Psoas muscle (tissue), 8 donors: ENCODE data around the gene NOTCH2. TPM values are rescaled to one million over a fixed set of nuclear protein-coding genes. Genes with fewer than 3 reads are reported as not detected.

ENCODE experiments used
- ATAC-seq, 4 donors: fragments of 200-7000 bp; cut with Tn5 transposase; one replicate each; pipeline ENCODE4 v1.9.1; 2020; ENCODE audit warnings: moderate library complexity in 3 of 4, mild to moderate bottlenecking in 2 of 4
- DNase-seq, 2 donors: peaks; one replicate each; pipeline ENCODE4 v3.0.0-alpha.2; 2020
- H3K27ac ChIP-seq: fragments of 200-600 bp; one replicate; pipeline ENCODE4 v1.8.0; 2022
- H3K27me3 ChIP-seq, 3 donors: fragments of 200-600 bp in 1 of 3; one replicate each; pipeline versions ENCODE4 v1.6.1 to v1.8.0; 2013 to 2022; ENCODE audit warnings: low read length in 2 of 3, mild to moderate bottlenecking in 2 of 3, moderate library complexity in 1 of 3; ENCODE audit not compliant: insufficient read depth in 3 of 3
- H3K36me3 ChIP-seq, 2 donors: fragments of 200-600 bp in 1 of 2; one replicate each; pipeline versions ENCODE4 v1.6.1 to v1.8.0; 2013 to 2022; ENCODE audit warnings: low read depth in 1 of 2, mild to moderate bottlenecking in 1 of 2, moderate library complexity in 1 of 2; ENCODE audit not compliant: insufficient read depth in 1 of 2
- H3K4me1 ChIP-seq: fragments of 200-600 bp; one replicate; pipeline ENCODE4 v1.8.0; 2022
- H3K4me3 ChIP-seq: fragments of 200-600 bp; one replicate; pipeline ENCODE4 v1.8.0; 2022; ENCODE audit warnings: mild to moderate bottlenecking
- H3K9me3 ChIP-seq: fragments of 200-600 bp; one replicate; pipeline ENCODE4 v1.8.0; 2022
- CTCF ChIP-seq: fragments of 200-600 bp; IDR thresholded peaks from one replicate; pipeline ENCODE4 v1.8.0; 2022; ENCODE audit warnings: antibody characterized with exemption
- WGBS, 3 donors: extraction: QIAGEN DNeasy Blood & Tissue Kit; methylation state at CpG; one replicate each; pipeline versions ENCODE4 v1.1.6 to v1.1.7; 2013; 5-methylcytosine and 5-hydroxymethylcytosine counted together
- intact Hi-C, 2 donors: fragments of 100-400 bp; cut with DNase I; formaldehyde crosslinking; loops; one replicate each; pipeline versions ENCODE4 v1.11.0 to v1.14.2; 2022
- polyA plus RNA-seq, 3 donors: library from polyadenylated mRNA; stranded (reverse); fragments of 200-250 nt; gene quantifications; one replicate each; pipeline ENCODE4 v1.2.3, GENCODE V29; 2013
- total RNA-seq, 4 donors: library from RNA; stranded (reverse); fragmentation: NEBNext Ultra II Directional in 2 of 4; extraction: Animal tissue kit (Norgen Biotek cat#: 25700) in 2 of 4; gene quantifications; one replicate each; pipeline versions ENCODE4 v1.2.1 to v1.2.4, GENCODE V29; 2021 to 2023
- donor health status: healthy with polysubstance abuse.
- donor health status: DM: no; HTN: no; CAD: no; lungs with moderate emphysema.
- donor health status: Bipolar disorder and iron deficiency.
- donor health status: healthy.
- donor health status: DM: yes; HTN: yes; CAD: no.
- donor health status: DM: no; HTN: no; CAD: no.
- donor health status: DM: no; HTN: no; CAD: no.
- donor health status: DM: yes; HTN: yes; CAD: no.

Gene NOTCH2
- total and polyA plus RNA-seq, 7 donors = 2.1 to 19.7 (median 15.4) TPM

GRCh38 chr1:119895102-119895501 is 174.4 kb downstream of the NOTCH2 start:
- Histone ChIP-seq H3K4me3 (no peak overlapping the region), H3K36me3 (no peaks in the 10 kb centered on the region), H3K27ac (no peak overlapping the region), H3K27me3 (peaks cover 0 to 7% (median 3%) of the 10 kb centered on the region in 3 donors), H3K9me3 (no peaks in the 10 kb centered on the region), H3K4me1 (no peaks in the 10 kb centered on the region)
- ATAC-seq (no peak), DNase-seq (no peak)
- intact Hi-C loops = no loop called here
- no peak for TF ChIP-seq CTCF
- WGBS, 3 donors = 86 to 88% (median 87%) methylated on average over 4 of the region's 4 CpGs

GRCh38 chr1:119893827-119894700 is 175.4 kb downstream of the NOTCH2 start:
- Histone ChIP-seq H3K9me3 (no peaks in the 10 kb centered on the region), H3K4me1 (no peaks in the 10 kb centered on the region), H3K36me3 (no peaks in the 10 kb centered on the region), H3K27me3 (peaks cover 0 to 7% (median 3%) of the 10 kb centered on the region in 3 donors), H3K27ac (no peak overlapping the region), H3K4me3 (no peak overlapping the region)
- WGBS, 3 donors = 64 to 75% (median 66%) methylated on average over 10 of the region's 10 CpGs
- DNase-seq = no peak
- no peak for ATAC-seq
- intact Hi-C loops = no loop called here
- TF ChIP-seq CTCF = no peak

GRCh38 chr1:119893238-119893791 is 176.1 kb downstream of the NOTCH2 start:
- 81 to 85% (median 82%) methylated on average over 6 of the region's 6 CpGs for WGBS, 3 donors
- intact Hi-C loops = no loop called here
- H3K9me3 ChIP-seq = peaks cover 2% of the 10 kb centered on the region

GRCh38 chr1:119891386-119891785 is 178.1 kb downstream of the NOTCH2 start:
- intact Hi-C loops = no loop called here
- no peak for DNase-seq
- H3K27me3 ChIP-seq = peaks cover 0 to 1% (median 0%) of the 10 kb centered on the region in 3 donors
- TF ChIP-seq CTCF = no peak
- WGBS, 3 donors = 71 to 88% (median 86%) methylated on average over 1 of the region's 1 CpG
- peaks cover 5% of the 10 kb centered on the region for H3K9me3 ChIP-seq
- no peaks in the 10 kb centered on the region for H3K36me3 ChIP-seq
- no peak overlapping the region for H3K27ac ChIP-seq
- no peak for ATAC-seq
- no peak overlapping the region for H3K4me3 ChIP-seq
- H3K4me1 ChIP-seq = no peaks in the 10 kb centered on the region

More at GRCh38 chr1:119893238-119893791, 176.1 kb downstream of the NOTCH2 start:
- Histone ChIP-seq H3K36me3 (no peaks in the 10 kb centered on the region), H3K4me3 (no peak overlapping the region), H3K27ac (no peak overlapping the region), H3K4me1 (no peaks in the 10 kb centered on the region), H3K27me3 (peaks cover 0 to 7% (median 3%) of the 10 kb centered on the region in 3 donors)
- ATAC-seq (no peak), DNase-seq (no peak)
- no peak for TF ChIP-seq CTCF
